A549 (cell line): Measurements from ENCODE around the gene EFCAB11. TPM values are rescaled to one million over a fixed set of nuclear protein-coding genes. Genes with fewer than 3 reads are reported as not detected.

Source experiments
- ATAC-seq, 2 experiments: fragments of 200-7000 bp in 1 of 2; fragments of >200 bp in 1 of 2; cut with Nextera tagmentation in 1 of 2; cut with Tn5 transposase in 1 of 2; 3 replicates each; pipeline versions ENCODE4 v1.8.0 to v1.9.1; 2018 to 2020; ENCODE audit warnings: mild to moderate bottlenecking in 1 of 2, moderate library complexity in 1 of 2
- CTCF ChIA-PET: fragments of 300-600 bp; sonication (Branson Sonifier 250); formaldehyde crosslinking; extraction: SDS; loops from one replicate; lab custom pipeline; 2021; ENCODE audit warnings: antibody characterized with exemption, inconsistent platforms; lab: Yijun Ruan, JAX
- POLR2A ChIA-PET: fragments of 350-600 bp; formaldehyde crosslinking; extraction: SDS; loops from one replicate; lab custom pipeline; 2021; ENCODE audit warnings: antibody characterized with exemption, inconsistent platforms; lab: Yijun Ruan, JAX
- DNase-seq, 2 experiments: peaks; one replicate each; pipeline versions ENCODE4 v3.0.0 to v3.0.0-alpha.2; 2011 to 2016; ENCODE audit warnings: low read depth in 1 of 2, low spot score in 1 of 2
- FAIRE-seq: peaks from 2 replicates; lab custom pipeline; 2011; peaks lifted over from hg19 to GRCh38; lab: Jason Lieb, UNC
- H3K27ac ChIP-seq, 2 experiments: fragments of >200 bp; sonication (Bioruptor Twin); formaldehyde crosslinking; 3 replicates each; pipeline ENCODE4 v1.5.1; 2016 to 2017
- H3K4me1 ChIP-seq: fragments of >200 bp; sonication (Bioruptor Twin); formaldehyde crosslinking; 3 replicates; pipeline ENCODE4 v1.6.1; 2016
- H3K4me2 ChIP-seq: fragments of >200 bp; sonication (Bioruptor Twin); formaldehyde crosslinking; 3 replicates; pipeline ENCODE4 v1.6.1; 2016
- H3K4me3 ChIP-seq: fragments of >200 bp; sonication (Bioruptor Twin); formaldehyde crosslinking; 3 replicates; pipeline ENCODE4 v1.5.1; 2016
- H3K9me3 ChIP-seq: fragments of >200 bp; sonication (Bioruptor Twin); formaldehyde crosslinking; 3 replicates; pipeline ENCODE4 v1.6.1; 2016
- BHLHE40 ChIP-seq: IDR thresholded peaks from 2 replicates; pipeline ENCODE4 v1.6.1; 2012; ENCODE audit warnings: low read depth, low read length, inconsistent platforms
- CBX2 ChIP-seq: fragments of 200-600 bp; sonication (generic); IDR thresholded peaks from 2 replicates; pipeline ENCODE4 v1.6.1; 2016; ENCODE audit warnings: low read depth, mild to moderate bottlenecking, borderline replicate concordance
- EHF ChIP-seq: fragments of 250-450 bp; sonication (Bioruptor Pico); IDR thresholded peaks from 2 replicates; pipeline ENCODE4 v1.5.0; 2020; ENCODE audit warnings: mild to moderate bottlenecking
- EHMT2 ChIP-seq: fragments of 200-600 bp; sonication (generic); IDR thresholded peaks from 2 replicates; pipeline ENCODE4 v1.6.1; 2016; ENCODE audit warnings: antibody characterized with exemption, low read depth, mild to moderate bottlenecking, moderate library complexity
- ELK1 ChIP-seq: fragments of 150-350 bp; IDR thresholded peaks from 2 replicates; pipeline ENCODE4 v1.6.1; 2014; ENCODE audit warnings: low read depth, mild to moderate bottlenecking, low read length
- FOXS1 ChIP-seq: fragments of 250-450 bp; sonication (Bioruptor Pico); IDR thresholded peaks from 2 replicates; pipeline ENCODE4 v1.5.0; 2020; ENCODE audit warnings: mild to moderate bottlenecking, moderate library complexity
- GATA3 ChIP-seq: IDR thresholded peaks from 2 replicates; pipeline ENCODE4 v1.6.1; 2012; ENCODE audit warnings: borderline replicate concordance
- HOXA7 ChIP-seq: fragments of 250-450 bp; sonication (Bioruptor Pico); IDR thresholded peaks from 2 replicates; pipeline ENCODE4 v1.5.0; 2020; ENCODE audit warnings: mild to moderate bottlenecking, moderate library complexity
- KDM1A ChIP-seq: fragments of 200-600 bp; sonication (generic); IDR thresholded peaks from 2 replicates; pipeline ENCODE4 v1.6.1; 2016; ENCODE audit warnings: low read depth, mild to moderate bottlenecking
- MYC ChIP-seq: IDR thresholded peaks from 2 replicates; pipeline ENCODE4 v1.6.1; 2012; ENCODE audit warnings: mild to moderate bottlenecking, inconsistent platforms, low read length, improper control_type of control experiment, borderline replicate concordance
- NFE2L2 ChIP-seq: fragments of 150-350 bp; conservative IDR thresholded peaks from 2 replicates; pipeline ENCODE4 v1.6.1; 2014; ENCODE audit warnings: low read length
- NR3C1 ChIP-seq: fragments of >200 bp; sonication (Bioruptor Twin); formaldehyde crosslinking; IDR thresholded peaks from 3 replicates; pipeline ENCODE4 v1.6.1; 2017
- POLR2A ChIP-seq: IDR thresholded peaks from 2 replicates; pipeline ENCODE4 v1.6.1; 2012; ENCODE audit warnings: mild to moderate bottlenecking, low read length
- RAD21 ChIP-seq, 2 experiments: fragments of >200 bp in 1 of 2; sonication (Bioruptor Twin) in 1 of 2; formaldehyde crosslinking in 1 of 2; IDR thresholded peaks in 1 of 2; conservative IDR thresholded peaks in 1 of 2; 2 replicates in 1 of 2; 3 replicates in 1 of 2; pipeline ENCODE4 v1.6.1; 2012 to 2018; ENCODE audit warnings: inconsistent platforms in 1 of 2
- RCOR1 ChIP-seq: fragments of 150-350 bp; IDR thresholded peaks from 2 replicates; pipeline ENCODE4 v1.6.1; 2014; ENCODE audit warnings: antibody characterized with exemption, low read length, low read depth
- TFCP2L1 ChIP-seq: fragments of 250-450 bp; sonication (Bioruptor Pico); IDR thresholded peaks from 2 replicates; pipeline ENCODE4 v1.5.0; 2021; ENCODE audit warnings: mild to moderate bottlenecking
- ZFP36 ChIP-seq: fragments of 450-650 bp; IDR thresholded peaks from 2 replicates; pipeline ENCODE4 v1.6.1; 2014; ENCODE audit warnings: borderline replicate concordance; ENCODE audit not compliant: partially characterized antibody
- WGBS: methylation state at CpG from one replicate; pipeline ENCODE4 v1.1.6; 2017; ENCODE audit errors: missing lambda C conversion rate; 5-methylcytosine and 5-hydroxymethylcytosine counted together
- polyA plus RNA-seq, 4 experiments: library from polyadenylated mRNA; depleted of rRNA in 3 of 4; stranded (reverse); fragments of >200 nt; fragmentation: RNase III in 1 of 4; extraction: RNeasy Plus Mini Kit Qiagen cat#74134 plus additional on column Dnase treatment in 1 of 4; gene quantifications; 2 replicates in 3 of 4; 3 replicates in 1 of 4; pipeline ENCODE4 v1.2.3, GENCODE V29; 2011 to 2017
- TF ChIP-seq, protein P1 (sequence below): fragments of >200 bp; sonication (Bioruptor Twin); formaldehyde crosslinking; IDR thresholded peaks from 3 replicates; pipeline ENCODE4 v1.6.1; 2016
- TF ChIP-seq, protein P2 (sequence below): IDR thresholded peaks from 2 replicates; pipeline ENCODE4 v1.6.1; 2012

EFCAB11 gene
- polyA plus RNA-seq, 2 of the 4 experiments (the other 2 are of a cell fraction): 18.8 to 19.6 TPM

GRCh38 chr14:89746135-89746534, 208.4 kb downstream of the EFCAB11 start:
- ChIA-PET POLR2A (no interaction called here), CTCF (no interaction called here)
- TF ChIP-seq ELK1 (no peak), ZFP36 (no peak), RCOR1 (no peak), CBX2 (no peak), EHMT2 (no peak), RAD21 (conservative IDR thresholded peaks at IDR 0.05 in 1 of 2, IDR thresholded peaks at IDR 0.05 in 1 of 2) (no peak), NR3C1 (no peak), BHLHE40 (no peak), FOXS1 (CRISPR knock-in tag) (no peak), NFE2L2 (no peak), TFCP2L1 (CRISPR knock-in tag) (no peak), MYC (no peak), POLR2A (no peak), GATA3 (no peak), KDM1A (no peak), EHF (CRISPR knock-in tag) (no peak), HOXA7 (CRISPR knock-in tag) (no peak)
- TF ChIP-seq, protein P1, sequence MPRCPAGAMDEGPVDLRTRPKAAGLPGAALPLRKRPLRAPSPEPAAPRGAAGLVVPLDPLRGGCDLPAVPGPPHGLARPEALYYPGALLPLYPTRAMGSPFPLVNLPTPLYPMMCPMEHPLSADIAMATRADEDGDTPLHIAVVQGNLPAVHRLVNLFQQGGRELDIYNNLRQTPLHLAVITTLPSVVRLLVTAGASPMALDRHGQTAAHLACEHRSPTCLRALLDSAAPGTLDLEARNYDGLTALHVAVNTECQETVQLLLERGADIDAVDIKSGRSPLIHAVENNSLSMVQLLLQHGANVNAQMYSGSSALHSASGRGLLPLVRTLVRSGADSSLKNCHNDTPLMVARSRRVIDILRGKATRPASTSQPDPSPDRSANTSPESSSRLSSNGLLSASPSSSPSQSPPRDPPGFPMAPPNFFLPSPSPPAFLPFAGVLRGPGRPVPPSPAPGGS: no peak
- TF ChIP-seq, protein P2, sequence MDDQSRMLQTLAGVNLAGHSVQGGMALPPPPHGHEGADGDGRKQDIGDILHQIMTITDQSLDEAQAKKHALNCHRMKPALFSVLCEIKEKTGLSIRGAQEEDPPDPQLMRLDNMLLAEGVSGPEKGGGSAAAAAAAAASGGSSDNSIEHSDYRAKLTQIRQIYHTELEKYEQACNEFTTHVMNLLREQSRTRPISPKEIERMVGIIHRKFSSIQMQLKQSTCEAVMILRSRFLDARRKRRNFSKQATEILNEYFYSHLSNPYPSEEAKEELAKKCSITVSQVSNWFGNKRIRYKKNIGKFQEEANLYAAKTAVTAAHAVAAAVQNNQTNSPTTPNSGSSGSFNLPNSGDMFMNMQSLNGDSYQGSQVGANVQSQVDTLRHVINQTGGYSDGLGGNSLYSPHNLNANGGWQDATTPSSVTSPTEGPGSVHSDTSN: no peak
- H3K4me3 ChIP-seq: no peak overlapping the region
- no peak overlapping the region for H3K27ac ChIP-seq
- DNase-seq (no peak), ATAC-seq (no peak), FAIRE-seq (no peak)
- H3K4me1 ChIP-seq: no peaks in the 10 kb centered on the region
- no peak overlapping the region for H3K4me2 ChIP-seq
- WGBS: 65% methylated on average over 7 of the region's 7 CpGs
- H3K9me3 ChIP-seq: no peaks in the 10 kb centered on the region; the same call in 2 of the 3 replicates

Other genes with a start within 250 kb of the EFCAB11 start
- 21.4 and 21.6 TPM in 2 replicates for gene TDP1, start 1.2 kb upstream of the EFCAB11 start, polyA plus RNA-seq (2011; rRNA removed)
- 14.7 to 15.3 TPM (median 15.2 TPM) in 3 replicates for gene TDP1, start 1.2 kb upstream of the EFCAB11 start, polyA plus RNA-seq (2017; fragmentation: RNase III; extraction: RNeasy Plus Mini Kit Qiagen cat#74134 plus additional on column Dnase treatment)
- not detected in 2 replicates for gene KCNK13, start 107.3 kb upstream of the EFCAB11 start, polyA plus RNA-seq (2011; rRNA removed)
- gene KCNK13, start 107.3 kb upstream of the EFCAB11 start, polyA plus RNA-seq (2017; fragmentation: RNase III; extraction: RNeasy Plus Mini Kit Qiagen cat#74134 plus additional on column Dnase treatment): not detected in 3 replicates